ENCODE data around the gene CLCN4.

CLCN4 gene

DNA sequence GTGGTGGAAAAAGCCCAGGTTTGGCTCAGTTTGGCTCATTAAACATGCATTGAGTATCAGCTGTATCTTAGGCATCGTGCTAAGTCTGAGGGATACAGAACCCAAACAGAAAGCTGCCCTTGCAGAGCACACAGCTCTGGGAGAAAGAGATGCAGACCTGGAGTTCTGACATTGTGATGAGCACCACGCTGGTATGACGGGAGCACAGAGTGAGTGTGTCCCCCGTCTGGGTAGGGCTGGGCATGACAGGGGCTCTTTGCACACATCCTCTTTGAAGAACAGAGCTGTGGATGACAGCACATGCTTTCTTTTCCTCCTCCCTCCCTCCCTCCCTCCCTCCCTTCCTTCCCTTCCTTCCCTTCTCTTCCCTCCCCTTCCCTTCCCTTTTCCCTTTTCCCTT, 52.2 kb downstream of the CLCN4 start:
- no peak overlapping the region for H3K4me3 ChIP-seq (ENCODE audit: low read depth, low read length)
- no peak for TF ChIP-seq CTCF (conservative IDR thresholded peaks at IDR 0.05; ENCODE audit: low read depth, low read length)
- DNase-seq (ENCODE audit: low read depth) = no peak

DNA sequence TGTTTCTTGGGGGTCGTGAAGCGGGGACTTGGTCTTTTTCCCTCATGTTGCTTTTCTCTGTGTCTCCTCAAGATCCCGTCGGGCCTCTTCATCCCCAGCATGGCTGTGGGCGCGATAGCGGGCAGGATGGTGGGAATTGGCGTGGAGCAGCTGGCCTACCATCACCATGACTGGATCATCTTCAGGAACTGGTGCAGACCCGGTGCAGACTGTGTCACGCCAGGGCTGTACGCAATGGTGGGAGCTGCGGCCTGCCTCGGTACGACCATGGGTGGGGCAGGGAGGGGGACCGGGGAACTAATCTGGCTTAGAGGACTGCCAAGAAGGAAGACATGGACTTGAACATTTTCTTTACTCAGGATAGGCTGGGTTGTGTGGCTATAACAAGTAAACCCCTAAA, 55.6 kb downstream of the CLCN4 start:
- TF ChIP-seq CTCF (conservative IDR thresholded peaks at IDR 0.05; ENCODE audit: low read depth, low read length) = no peak
- no peak for DNase-seq (ENCODE audit: low read depth)
- H3K4me3 ChIP-seq (ENCODE audit: low read depth, low read length) = no peak overlapping the region

DNA sequence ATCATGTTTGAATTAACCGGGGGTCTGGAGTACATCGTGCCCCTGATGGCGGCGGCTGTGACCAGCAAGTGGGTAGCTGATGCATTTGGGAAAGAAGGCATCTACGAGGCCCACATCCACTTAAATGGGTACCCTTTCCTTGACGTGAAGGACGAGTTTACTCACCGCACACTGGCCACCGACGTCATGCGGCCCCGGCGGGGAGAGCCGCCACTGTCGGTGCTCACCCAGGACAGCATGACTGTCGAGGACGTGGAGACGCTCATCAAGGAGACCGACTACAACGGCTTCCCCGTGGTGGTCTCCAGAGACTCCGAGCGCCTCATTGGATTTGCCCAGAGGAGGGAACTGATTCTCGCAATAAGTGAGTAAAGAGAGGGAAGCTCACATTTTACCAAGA, 56.9 kb downstream of the CLCN4 start:
- no peak for TF ChIP-seq CTCF (conservative IDR thresholded peaks at IDR 0.05; ENCODE audit: low read depth, low read length)
- DNase-seq (ENCODE audit: low read depth) = no peak
- no peak overlapping the region for H3K4me3 ChIP-seq (ENCODE audit: low read depth, low read length)

- H3K4me3 ChIP-seq (ENCODE audit: low read depth, low read length) = no peak overlapping the region
- DNase-seq (ENCODE audit: low read depth) = no peak
Measured at GRCh38 chrX:10216208-10216607, 59.4 kb downstream of the CLCN4 start.

DNA sequence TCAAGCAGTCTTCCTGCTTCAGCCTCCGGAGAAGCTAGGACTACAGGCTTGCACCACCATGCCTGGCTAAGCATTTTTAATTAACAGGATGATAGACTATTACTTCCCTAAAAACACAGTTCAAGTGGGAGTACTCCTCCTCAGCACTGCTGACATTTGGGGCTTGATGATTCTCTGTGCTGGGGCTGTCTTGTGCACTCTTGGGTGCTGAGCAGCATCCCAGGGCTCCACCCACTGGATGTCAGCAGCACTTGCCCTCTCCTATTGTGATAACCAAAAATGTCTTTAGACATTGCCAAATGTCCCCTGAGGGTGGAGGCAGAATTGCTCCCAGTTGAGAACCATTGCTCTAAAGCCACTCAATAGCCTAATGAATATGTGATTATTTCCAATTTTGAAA, 60.4 kb downstream of the CLCN4 start:
- no peak overlapping the region for H3K4me3 ChIP-seq (ENCODE audit: low read depth, low read length)
- no peak for TF ChIP-seq CTCF (conservative IDR thresholded peaks at IDR 0.05; ENCODE audit: low read depth, low read length)
- DNase-seq (ENCODE audit: low read depth) = no peak

More at GRCh38 chrX:10216208-10216607, 59.4 kb downstream of the CLCN4 start:
- TF ChIP-seq CTCF (conservative IDR thresholded peaks at IDR 0.05; ENCODE audit: low read depth, low read length) = no peak

- no peak overlapping the region for H3K4me3 ChIP-seq (ENCODE audit: low read depth, low read length)
- TF ChIP-seq CTCF (conservative IDR thresholded peaks at IDR 0.05; ENCODE audit: low read depth, low read length) = no peak
- no peak for DNase-seq (ENCODE audit: low read depth)
Measured at GRCh38 chrX:10221651-10222050, 64.9 kb downstream of the CLCN4 start.

- TF ChIP-seq CTCF (conservative IDR thresholded peaks at IDR 0.05; ENCODE audit: low read depth, low read length) = no peak
- H3K4me3 ChIP-seq (ENCODE audit: low read depth, low read length) = no peak overlapping the region
- no peak for DNase-seq (ENCODE audit: low read depth)
Measured at GRCh38 chrX:10223276-10223675, 66.5 kb downstream of the CLCN4 start.
